Measurements from ENCODE around the gene FAM53A.

Gene FAM53A

GRCh38 chr4:1590244-1590643, 93.9 kb downstream of the FAM53A start:
- DNase-seq (ENCODE audit: low read depth, low spot score): no peak
- H3K4me3 ChIP-seq (ENCODE audit: low read depth, low read length): no peak overlapping the region
- no peak for TF ChIP-seq CTCF (IDR thresholded peaks at IDR 0.05; ENCODE audit: low read depth, low read length)
- in situ Hi-C loops (cut with HindIII; ENCODE audit: low sequenced_read_pairs): no loop called here
